Cerebellar cortex (tissue), 1 donor: ENCODE measurements around the gene SPINDOC.
A peak's percentile ranks its signal among the peaks of the same experiment; 100 is the strongest.
"Not testable (repeated sequence)": the region's sequence is repeated elsewhere in the genome, so short reads cannot be mapped to it uniquely, and the experiment has no call there.

Experiments
- DNase-seq: peaks from one replicate; pipeline ENCODE4 v3.0.0-alpha.2; 2015; ENCODE audit warnings: low spot score

Gene SPINDOC

DNA sequence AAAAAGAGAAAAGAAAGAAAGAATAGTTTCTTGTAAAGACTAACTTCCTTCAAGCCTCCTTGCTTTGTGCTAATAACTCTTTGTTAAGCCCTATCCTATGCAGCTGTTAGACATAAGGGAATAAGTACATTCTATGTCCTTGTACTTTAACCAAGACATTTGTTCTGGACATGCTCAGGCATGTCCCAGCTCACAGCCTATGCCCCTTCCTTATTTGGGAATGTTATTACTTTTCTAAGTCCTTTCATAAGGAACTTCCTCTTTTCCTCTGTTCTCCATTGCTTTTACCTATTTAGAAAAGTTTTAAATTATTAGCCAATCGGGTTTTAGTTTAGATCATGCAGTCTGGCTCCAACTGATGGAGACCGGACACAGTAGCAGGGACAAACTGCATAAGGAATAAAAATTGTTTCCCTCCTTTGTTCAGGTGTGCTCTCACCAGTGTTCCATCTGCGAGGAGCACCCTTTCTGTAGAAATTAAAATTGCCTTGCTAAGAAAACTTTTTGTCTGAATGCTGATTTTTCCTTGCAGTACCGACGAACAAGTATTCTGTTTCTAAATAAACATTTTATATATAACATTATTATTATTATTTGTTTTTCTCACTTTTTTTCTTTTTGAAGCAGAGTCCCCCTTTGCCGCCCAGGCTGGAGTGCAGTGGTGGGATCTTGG is 21.6 kb upstream of the SPINDOC start:
- no peak for DNase-seq

DNA sequence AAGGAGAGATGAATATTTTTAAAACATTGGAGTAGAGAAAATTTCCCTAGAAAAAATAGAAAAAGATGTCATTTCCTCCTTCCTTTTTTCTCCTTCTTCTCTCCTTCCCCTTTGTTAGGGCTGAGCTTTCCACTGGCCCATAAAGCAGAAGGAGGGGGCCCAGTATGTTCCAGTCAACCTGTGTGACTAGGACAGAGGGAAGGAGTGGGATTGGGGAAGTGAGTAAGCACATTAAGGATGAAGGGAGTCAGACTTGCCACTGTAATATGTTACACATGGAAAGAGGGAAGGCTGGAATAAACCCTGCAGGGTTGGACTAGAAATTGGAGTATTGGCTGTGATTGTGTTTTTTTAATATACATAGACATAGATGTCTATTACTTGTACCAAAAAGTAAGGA is 20.1 kb upstream of the SPINDOC start:
- DNase-seq = no peak

DNA sequence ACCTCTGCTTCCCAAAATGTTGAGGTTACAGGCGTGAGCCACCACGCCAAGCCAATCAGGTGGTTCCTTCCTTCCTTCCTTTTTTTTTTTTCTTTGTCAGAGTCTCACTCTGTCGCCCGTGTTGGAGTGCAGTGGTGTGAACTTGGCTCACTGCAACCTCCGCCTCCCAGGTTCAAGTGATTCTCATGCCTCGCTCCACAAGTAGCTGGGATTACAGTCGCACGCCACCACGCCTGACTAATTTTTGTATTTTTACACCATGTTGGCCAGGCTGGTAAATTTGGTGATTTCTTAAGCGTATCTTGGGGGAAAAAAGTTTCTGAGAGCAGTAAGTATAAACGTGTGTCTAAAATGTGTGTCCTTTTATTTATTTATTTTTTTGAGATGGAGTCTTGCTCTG is 18.2 kb upstream of the SPINDOC start:
- DNase-seq = no peak

DNA sequence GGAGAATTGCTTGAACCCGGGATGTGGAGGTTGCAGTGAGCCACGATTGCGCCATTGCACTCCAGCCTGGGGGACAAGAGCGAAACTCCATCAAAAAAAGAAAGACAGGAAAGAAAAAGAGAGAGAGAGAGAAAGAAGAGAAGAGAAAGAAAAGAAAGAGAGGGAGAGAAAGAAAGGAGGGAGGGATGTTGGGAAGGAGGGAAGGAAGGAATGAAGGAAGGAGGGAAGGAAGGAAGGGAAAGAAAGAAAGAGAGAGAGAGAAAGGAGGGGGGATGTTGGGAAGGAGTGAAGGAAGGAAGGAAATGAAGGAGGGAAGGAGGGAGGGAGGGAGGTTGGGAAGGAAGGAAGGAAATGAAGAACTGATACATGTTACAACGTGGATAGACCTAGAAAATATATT is 12.3 kb upstream of the SPINDOC start:
- no peak for DNase-seq

DNA sequence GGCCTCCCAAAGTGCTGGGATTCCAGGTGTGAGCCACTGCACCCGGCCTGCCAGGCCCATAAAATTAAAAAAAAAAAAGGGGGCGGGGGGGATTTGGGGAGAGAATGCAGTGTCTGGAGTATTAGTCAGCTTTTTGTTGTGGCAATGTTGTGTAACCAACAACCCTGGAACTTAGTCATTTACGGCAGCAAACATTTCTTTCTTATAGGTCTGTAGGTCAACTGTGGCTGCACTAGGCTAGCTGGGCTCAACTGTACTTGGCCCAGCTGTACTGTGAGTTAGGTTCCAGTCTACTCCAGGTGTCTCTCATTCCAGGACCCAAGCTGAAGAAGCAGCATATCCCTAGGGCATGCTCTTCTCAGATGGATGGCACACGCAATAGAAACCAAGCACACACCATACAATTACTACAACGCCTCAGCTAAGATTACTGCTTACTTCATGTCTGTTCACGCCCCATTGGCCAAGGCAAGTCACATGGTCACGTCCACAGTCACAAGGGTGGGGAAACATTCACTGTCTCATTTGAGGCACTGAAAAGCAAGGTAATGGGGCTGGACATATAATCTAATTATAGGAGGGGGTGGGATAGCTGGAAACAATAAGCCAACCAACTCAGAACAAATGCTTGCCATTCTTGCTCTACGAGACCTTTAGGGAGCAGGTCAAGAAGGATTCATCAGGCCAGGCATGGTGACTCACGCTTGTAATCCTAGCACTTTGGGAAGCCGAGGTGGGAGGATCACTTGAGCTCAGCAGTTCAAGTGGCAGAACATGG is 10.4 kb upstream of the SPINDOC start:
- peak; percentile 89 for DNase-seq

DNA sequence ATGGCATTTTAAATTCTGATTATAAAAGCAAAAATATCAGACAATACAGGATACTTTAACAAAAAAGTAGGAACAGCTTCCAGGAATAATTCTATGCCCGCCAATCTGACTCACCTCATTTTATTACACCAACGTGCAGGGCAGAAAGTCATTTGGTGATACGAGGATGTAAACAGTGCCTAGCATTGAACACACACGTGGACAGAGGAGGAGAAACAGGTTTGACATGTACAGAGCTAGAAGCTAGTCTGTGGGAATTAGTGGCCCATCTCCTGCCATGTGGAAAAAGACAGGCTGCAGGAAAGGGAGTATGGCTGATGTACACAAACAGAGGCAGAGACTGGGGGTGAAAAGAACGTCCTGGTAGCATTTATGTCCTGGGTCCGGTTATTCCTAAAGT is 9.0 kb upstream of the SPINDOC start:
- peak; percentile 28 for DNase-seq

DNA sequence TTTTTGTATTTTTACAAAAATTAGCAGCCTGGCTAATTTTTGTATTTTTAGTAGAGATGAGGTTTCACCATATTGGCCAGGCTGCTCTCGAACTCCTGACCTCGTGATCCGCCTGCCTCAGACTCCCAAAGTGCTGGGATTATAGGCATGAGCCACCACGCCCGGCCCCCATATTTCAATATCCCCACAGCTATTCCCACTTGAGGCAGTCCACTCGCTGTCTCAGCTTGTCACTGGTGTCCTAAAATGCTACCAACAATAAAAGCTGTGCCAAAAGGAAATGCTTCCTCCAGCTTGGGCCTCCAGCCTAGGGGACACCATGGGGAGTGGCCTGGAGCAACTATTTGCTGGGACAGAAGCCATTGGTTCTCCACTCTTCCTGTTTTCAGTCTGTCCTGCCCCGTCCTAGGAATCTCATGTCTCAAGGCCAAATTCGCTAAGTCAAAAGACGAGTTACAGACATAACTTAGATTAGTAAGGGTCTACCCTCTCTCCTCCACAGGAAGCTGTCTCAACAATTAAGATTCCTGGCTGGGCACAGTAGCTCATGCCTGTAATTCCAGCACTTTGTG is 7.3 kb upstream of the SPINDOC start:
- DNase-seq = no peak

DNA sequence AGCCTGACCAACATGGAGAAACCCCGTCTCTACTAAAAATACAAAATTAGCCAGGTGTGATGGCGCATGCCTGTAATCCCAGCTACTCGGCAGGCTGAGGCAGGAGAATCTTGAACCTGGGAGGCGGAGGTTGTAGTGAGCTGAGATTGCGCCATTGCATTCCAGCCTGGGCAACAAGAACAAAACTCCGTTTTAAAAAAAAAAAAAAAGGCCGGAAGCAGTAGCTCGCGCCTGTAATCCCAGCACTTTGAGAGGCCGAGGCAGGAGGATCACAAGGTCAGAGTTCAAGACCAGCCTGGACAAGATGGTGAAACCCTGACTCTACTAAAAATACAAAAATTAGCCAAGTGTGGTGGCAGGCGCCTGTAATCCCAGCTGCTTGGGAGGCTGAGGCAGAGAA is 2.9 kb upstream of the SPINDOC start:
- not testable (repeated sequence) for DNase-seq

DNA sequence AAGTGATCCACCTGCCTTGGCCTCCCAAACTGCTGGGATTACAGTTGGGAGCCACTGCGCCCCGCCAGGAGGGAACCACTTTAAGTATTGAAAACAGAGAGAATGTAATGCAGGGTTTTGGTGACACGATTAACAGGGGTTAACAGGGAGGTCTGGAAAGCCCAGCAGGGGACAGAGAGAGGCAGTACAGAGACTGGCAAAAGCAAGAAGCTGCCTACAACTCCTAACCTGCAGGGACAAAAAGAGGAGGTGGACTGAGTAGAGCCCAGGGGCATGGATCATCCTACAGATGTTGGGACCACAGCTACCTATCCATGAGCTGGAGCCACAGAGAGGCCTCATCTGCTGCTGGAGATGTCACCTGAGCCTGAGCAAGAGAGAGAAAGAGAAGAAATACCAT is 1.7 kb upstream of the SPINDOC start:
- no peak for DNase-seq

DNA sequence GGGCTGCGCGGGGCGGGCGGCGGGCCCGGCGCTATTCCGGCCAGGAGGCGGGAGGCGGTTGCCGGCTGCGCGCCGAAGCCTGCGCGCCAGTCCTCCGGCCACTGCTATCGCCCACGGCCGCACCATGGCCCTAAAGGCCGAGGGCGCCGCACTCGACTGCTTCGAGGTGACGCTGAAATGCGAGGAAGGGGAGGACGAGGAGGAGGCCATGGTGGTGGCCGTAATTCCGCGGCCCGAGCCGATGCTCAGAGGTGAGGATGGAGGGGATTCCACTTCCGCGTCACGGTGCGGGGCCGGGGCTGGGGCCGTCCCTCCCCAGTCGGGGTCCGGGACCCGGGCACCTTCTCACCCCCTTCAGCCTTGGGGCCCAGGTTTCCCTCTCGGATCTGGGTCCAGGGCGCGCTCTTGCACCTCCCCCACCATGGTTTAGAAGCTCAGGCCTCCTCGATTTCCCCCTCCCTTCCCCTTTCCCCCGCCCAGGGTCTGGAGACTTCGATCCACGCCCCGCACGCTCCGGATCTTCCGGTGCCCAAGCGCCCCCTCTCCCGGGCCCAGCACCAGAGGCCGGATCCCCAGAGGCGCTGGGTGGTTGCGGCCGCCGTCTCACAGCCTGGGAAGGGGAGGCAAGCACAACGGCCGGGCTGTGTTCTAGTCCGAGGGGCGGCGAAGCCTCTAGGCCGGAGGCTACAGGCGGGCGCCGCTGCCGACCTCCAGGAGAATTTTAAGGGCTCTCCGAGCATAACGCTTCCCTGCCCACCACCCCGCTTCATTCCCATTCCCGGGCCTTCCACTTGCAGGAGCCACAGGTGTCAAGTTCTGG is 517 bp downstream of the SPINDOC start:
- DNase-seq = no peak

DNA sequence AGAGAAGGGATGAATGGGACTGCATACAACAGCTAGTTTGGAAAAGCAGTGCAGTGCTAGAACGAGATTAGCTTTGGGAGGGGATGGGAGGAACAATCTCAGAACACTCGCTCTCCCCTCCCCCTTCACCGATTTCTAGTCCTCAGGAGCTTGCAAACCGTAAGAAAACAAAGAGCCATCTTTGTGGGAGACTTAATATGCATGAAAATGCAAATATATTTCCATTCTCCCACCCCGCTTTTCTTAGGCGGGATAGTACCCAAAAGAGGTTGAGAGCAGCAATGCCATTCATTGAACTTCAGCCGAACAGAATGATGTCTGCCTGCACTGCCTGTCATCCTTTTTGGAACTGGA is 1.1 kb downstream of the SPINDOC start:
- no peak for DNase-seq

DNA sequence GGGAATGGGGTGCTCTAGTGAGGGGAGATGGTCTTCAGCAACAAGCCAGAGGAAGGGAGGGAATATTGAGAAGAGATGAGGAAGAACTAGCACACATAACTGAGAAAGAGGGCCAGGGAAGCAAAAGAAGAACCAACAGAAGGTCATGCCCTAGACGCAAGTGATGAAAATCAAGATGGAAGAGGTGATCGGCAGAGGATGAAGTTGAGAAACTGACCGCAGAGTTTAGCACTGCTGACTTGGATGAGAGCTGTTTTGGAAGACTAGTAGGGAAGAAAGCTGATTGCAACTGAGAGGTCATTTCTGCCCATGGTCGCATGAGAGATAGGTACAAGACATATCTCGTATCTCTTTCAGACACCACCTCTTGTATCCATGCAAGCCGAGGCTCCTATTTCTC is 2.9 kb downstream of the SPINDOC start:
- no peak for DNase-seq

DNA sequence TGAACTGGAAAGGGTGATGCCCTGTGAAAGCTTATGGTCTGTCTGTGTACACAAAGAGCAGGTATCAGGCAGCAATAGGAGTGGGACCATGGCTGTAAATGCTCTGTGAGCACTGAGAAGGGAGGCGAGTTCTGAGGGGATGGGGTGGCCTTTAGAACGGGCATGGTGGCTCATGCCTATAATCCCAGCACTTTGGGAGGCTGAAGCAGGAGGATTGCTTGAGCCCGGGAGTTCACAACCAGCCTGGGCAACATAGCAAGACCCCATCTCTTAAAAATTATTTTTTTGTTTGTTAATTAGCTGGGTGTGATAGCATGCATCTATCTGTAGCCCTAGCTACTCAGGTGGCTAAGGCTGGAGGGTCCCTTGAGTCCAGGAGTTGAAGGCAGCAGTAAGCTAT is 3.5 kb downstream of the SPINDOC start:
- no peak for DNase-seq

DNA sequence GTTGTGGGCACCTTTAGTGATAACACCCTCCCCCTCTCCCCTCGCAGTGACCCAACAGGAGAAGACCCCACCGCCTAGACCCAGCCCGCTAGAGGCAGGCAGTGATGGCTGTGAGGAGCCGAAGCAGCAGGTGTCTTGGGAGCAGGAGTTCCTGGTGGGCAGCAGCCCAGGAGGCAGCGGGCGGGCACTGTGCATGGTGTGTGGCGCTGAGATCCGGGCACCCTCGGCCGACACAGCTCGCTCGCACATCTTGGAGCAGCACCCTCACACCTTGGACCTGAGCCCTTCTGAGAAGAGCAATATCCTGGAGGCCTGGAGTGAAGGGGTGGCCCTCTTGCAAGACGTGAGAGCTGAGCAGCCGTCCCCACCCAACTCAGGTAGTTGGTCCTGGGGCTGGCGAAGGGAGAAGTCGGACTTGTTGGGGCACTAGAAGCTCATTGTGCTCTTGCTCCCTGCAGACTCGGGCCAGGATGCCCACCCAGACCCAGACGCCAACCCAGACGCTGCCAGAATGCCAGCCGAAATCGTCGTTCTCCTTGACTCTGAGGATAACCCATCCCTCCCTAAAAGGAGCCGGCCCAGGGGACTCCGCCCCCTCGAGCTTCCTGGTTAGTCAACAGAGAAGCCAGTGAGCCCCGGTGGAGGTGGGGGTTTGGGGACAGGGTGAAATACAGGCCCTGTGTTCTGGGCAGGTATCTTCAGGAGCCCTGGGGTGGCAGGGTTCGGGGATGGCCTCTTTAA is 4.7 kb downstream of the SPINDOC start:
- DNase-seq = no peak

DNA sequence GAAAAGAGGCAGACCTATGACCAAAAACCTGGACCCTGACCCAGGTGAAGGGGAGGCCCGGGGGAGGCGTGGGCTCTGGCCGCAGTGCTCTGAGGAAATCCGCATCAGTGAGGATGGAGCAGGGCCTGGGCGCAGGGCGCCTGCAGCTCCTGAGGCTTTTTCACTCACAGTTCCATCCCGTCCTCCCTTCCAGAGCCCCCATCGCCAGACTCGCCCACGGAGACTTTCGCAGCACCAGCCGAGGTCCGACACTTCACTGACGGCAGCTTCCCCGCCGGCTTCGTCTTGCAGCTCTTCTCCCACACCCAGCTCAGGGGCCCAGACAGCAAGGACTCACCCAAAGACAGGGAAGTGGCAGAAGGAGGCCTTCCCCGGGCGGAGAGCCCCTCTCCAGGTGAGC is 5.4 kb downstream of the SPINDOC start:
- no peak for DNase-seq

DNA sequence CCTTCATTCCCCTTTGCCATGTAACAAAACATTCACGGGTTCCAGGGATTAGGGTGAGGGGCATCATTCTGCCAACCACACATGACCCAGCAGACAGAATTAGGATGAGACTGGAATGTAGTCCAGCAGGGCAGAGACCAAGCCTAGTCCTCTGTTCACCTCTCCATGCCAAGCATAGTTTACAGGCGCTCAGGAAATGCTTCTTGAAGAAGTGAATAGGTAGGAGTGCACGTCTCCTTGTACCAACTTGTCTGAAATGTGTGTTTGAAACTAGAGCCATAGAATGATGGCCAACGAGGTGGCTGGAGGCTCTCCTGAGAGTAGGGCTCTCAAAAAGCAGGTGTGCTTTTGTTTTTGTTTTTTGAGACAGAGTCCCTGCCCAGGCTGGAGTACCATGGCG is 8.2 kb downstream of the SPINDOC start:
- no peak for DNase-seq

DNA sequence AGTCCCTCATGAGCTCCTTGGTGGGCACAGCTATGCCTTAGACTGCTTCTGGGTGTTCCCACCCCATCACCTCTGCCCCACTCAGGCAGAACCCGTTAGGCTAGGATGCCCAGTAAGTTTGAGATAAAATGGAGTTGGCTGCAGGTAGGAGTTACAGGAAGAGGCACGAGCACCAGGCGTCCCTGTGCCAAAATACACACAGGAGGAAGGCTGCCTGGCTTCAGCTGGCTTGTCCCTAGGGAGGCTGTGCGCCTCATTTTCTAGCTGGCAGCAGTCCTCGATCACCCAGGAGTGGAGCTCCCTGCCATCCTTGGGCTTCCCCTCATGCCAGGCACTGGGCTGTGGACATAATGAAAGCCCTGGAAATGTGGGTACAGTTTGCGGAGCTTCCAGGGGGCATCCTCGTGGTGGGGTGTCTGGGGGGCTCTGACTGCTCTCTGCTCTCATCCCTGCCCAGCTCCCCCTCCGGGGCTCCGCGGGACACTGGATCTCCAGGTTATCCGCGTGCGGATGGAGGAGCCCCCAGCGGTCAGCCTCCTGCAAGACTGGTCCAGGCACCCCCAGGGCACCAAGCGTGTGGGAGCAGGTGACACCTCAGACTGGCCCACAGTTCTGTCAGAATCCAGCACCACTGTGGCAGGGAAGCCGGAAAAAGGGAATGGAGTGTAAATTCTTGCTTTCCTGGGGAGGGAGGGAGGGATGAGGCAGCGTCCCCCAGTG is 13.4 kb downstream of the SPINDOC start:
- no peak for DNase-seq

DNA sequence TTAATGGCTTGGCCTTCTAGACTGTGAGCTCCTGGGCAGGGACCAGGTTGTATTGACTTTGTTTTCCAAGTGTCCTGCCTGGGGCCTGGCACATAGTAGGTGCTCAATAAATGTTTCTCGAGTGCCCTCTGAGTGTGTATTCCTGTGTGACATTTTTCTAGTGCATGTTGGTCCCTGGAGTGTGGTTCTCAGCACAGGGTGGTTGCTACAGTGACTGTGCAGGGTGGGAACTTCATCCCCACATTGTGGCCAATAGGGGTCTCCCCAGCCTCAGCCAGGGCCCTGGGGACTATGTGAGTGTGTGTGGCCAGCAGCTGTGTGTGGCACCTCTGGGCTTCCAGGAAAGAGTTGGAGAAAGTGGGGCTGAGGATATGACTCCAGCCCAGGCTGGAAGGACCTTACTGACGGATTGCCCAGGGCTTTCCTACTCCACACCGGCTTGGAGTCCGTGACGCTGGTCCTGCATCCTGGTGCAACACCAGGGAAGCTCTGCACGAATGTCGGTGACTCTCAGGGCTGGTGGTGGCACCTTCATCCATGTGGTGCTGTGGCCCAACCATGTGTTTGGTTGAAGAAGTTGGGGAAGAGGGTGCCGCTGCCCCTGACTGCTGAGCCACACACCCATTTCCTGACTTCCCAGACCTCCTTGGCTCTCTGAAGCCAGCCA is 16.7 kb downstream of the SPINDOC start:
- DNase-seq = peak; percentile 73

DNA sequence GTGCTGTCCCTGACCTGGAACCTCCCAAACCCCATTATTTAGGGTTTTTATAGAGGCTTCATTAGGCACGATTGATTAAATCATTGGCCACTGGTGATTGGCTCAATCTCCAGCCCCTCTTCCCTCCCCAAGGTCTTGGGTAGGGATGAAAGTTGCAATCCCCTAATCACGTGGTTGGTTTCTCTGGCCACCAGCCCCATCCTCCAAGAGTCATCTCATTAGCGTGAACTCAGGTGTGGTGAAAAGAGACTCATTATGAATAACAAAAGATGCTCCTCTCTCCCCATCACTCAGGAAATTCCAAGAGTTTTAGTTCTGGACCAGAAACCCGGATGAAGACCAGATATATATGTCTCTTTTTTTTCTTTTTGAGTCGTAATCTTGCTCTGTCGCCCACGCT is 18.1 kb downstream of the SPINDOC start:
- no peak for DNase-seq

DNA sequence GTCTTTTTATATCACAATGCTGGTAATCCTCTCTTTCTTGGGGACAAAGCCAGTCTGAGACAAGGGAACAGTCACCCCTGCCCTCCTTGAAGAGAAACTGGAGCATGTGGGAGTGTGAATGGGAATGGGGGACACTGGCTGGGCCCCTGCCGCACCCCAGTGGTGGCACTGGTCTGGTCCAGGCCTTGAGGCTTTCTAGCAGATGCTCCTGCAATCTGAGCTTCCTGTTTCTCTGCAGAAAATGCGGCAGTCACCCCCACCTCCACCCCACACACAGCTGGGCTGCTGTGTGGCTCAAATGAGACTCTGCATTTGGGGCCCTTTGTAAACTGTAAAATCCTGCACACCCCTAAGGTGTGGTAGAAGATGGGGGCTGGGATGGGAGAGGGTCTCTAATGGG is 19.1 kb downstream of the SPINDOC start:
- DNase-seq = no peak

DNA sequence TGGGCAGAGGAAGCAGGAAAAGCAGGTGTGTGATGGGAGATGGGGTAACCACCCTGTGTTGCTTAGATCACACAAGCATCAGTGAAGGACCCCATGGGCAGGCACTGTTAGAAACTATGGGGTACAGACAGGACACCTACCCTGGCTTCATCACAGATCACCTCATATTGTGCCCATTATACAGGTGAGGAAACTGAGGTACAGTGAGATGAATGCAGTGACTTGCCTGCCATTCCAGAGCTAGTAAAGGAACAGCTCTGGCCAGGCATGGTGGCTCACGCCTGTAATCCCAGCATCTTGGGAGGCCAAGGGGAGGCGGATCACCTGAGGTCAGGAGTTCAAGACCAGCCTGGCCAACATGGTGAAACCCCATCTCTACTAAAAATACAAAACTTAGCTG is 19.8 kb downstream of the SPINDOC start:
- DNase-seq = no peak
